H1 (cell line): Measurements from ENCODE around the gene TBX15. TPM values are rescaled to one million over a fixed set of nuclear protein-coding genes. Genes with fewer than 3 reads are reported as not detected.

Experiments
- CHD2 ChIP-seq: IDR thresholded peaks from 2 replicates; pipeline ENCODE4 v1.6.1; 2012; ENCODE audit warnings: low read length, improper control_type of control experiment
- CHD7 ChIP-seq: fragments of 300-600 bp; sonication (generic); IDR thresholded peaks from 2 replicates; pipeline ENCODE4 v1.7.1; 2012; ENCODE audit warnings: low read length, moderate library complexity, mild to moderate bottlenecking, inconsistent platforms; ENCODE audit not compliant: insufficient replicate concordance
- RBBP5 ChIP-seq: IDR thresholded peaks from 2 replicates; pipeline ENCODE4 v1.7.1; 2012; ENCODE audit warnings: low read depth, mild to moderate bottlenecking, inconsistent platforms, low read length, moderate library complexity, borderline replicate concordance
- polyA plus RNA-seq, 7 experiments: library from polyadenylated mRNA; depleted of rRNA in 3 of 7; stranded (reverse) in 5 of 7; unstranded in 2 of 7; fragments of >200 nt in 5 of 7; fragments of 200-250 nt in 2 of 7; gene quantifications; 1 replicate in 5 of 7; 2 replicates in 1 of 7; 4 replicates in 1 of 7; pipeline versions ENCODE4 v1.2.1 to v1.2.3, GENCODE V29; 2011 to 2013; ENCODE audit warnings: missing spikeins in 2 of 7, mixed read lengths in 2 of 7
- total RNA-seq: library from RNA; stranded (reverse); fragmentation: NEBNext Ultra II Directional; extraction: Animal tissue kit (Norgen Biotek cat#: 25700); gene quantifications from 2 replicates; pipeline ENCODE4 v1.2.1, GENCODE V29; 2021

Gene TBX15
- total and polyA plus RNA-seq, 2 of the 8 experiments (the other 6 are each of a cell fraction or from before 2014, with no cell fraction given) = 0.14 to 0.24 TPM

DNA sequence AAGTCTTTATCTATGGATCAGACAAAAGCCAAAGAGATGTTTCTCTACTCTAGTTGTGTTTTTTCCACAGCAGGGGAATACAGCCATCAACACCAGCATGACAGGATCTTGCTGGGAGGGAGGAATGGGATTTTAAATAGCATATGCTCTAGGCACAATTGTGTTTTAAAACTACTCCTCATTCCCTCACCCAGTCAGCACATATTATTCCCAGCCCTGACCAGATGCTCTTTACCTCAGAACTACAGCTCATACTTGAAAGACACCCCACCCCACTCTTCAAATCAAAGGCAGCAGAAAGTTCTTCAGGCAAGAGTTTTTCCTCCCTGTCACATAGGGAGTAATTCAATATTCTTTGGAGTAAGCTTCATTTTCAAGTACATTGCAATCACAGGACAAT lies 46.2 kb upstream of the TBX15 start (continued):
- TF ChIP-seq CHD7 (no peak), CHD2 (no peak), RBBP5 (no peak)
- TF ChIP-seq, all 59 proteins: peak for 0
